GM18907 (cell line): Measurements from ENCODE around the gene KREMEN1.

Source experiments
- ATAC-seq: cut with Tn5 transposase; IDR thresholded peaks from one replicate; pipeline ENCODE4 v1.9.1; 2021; ENCODE audit warnings: mild to moderate bottlenecking, moderate library complexity; ENCODE audit not compliant: unreplicated experiment

Gene KREMEN1

DNA sequence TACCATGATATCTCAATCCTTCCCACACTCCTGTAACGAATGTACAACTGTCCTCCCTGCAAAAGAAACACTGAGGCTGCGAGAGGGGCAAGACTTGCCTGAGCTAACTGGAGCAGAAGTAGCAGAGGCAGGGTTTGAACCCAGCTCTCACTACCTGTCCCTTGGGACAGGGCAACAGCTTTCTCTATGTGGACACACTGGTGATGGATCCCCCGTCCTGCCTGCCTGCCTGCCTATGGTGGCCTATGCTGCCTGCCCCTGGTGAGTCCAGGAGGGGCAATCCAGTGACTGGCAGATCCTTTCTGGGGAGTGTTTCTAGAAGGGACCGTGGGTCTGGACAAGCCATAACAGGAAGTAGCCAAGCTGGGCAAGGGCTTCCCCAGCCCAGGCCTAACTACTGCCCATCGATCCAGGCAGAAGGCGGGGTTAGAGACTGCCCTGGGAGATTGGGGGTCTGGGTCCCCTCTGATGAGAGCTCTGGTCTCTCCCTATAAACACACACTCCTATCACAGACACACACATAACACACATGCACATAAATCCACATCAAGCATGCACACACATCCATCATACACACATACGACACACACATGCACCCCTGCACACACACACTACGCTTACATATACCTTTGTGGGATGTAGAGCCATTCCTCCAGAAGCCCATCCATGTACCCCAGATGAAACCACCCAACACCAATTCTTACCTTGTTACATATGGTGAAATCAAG, 131.8 kb downstream of the KREMEN1 start:
- ATAC-seq = no peak

DNA sequence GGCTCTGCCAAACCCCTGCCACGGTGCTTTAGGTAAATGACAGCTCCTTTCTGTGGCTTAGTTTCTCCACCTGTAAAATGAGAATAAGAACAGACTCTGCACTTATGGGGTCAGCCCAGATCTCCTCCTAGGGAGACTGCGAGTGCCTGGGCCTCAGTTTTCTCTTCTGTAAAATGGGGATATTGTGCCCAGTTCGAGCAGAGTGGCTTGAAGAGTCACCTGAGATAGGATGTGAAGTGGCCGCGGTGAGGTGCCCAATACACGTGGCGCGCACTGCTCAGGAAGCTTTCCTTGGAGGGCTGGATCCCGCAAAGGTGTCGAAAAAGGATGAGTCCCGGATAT, 132.4 kb downstream of the KREMEN1 start:
- ATAC-seq = no peak

DNA sequence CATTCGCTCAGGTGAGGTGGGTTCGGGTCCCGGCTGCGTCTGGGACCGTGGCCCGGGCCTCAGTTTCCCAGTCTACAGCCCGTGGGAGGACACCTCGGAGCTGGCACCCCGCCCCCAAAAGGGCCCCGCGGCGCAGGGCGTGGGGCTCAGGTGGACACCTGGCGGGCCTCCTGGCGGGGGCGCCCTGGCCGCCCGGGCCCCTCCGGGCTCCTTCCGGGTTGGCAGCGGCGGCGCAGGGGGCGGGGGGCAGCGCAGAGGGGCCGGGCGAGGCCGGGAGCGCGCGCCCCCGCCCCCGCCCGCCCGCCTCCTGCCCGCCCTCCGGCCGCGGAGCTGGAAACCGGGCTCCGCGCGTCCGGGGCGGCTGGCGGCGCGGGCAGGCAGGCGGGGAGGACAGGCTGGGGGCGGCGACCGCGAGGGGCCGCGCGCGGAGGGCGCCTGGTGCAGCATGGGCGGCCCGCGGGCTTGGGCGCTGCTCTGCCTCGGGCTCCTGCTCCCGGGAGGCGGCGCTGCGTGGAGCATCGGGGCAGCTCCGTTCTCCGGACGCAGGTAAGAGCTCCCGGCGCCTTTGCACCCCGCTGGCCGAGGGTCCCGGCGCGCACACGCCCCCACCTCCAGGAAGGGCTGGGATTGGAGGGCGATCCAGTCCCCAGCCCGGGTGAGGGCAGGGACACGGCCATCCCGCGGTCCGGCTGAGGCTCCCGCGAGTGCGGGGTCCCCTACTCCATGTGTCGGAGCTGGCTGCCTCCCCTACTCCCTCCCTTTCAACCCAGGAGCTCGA, 132.9 kb downstream of the KREMEN1 start, which contains the start of gene EMID1:
EMID1 (plus strand) TSS at position 303 of the 778 bp plus-strand sequence; CDS start at position 446, 143 bp downstream.
- no peak for ATAC-seq

DNA sequence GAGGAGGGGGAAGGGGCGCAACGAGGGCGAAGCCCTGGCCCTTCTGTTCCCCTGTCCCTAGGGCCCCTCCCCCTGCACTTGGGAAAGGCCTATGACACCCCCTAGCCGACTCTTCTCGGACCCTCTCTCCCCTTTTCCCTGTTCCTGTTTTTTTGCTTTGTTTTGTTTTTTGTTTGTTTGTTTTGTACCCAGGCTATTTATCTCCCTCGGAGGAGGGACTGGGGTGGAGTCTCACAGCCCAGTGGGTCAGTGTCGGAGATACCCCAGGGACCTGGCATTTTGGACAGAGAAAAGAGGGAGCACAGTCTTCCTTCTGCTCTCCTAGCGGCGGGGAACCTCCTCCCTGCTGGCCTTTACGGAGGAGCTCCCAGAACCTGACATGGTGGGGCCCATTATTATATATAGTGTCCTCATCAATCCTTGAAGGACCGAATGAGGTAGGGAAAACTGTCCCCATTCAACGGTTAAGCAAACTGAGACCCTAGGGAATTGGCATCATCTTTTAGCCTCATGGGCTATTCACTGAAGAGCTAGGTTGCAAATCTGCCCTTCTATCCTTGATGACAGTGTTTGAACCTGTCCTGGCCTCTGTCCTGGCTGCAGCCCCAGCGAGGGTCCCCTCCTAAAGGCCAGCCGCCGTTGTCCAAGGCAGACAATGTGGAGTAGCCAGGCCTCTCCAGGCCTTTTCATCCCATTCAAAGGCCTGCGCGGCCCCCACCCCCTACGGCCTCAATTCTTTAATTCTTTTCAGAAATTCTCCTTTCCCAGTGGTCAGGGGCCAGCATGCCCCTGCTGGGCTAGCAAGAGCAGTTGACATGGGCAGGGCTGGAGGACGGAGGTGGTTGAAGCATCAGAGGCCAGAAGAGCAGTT, 133.8 kb downstream of the KREMEN1 start:
- ATAC-seq = no peak

GRCh38 chr22:29207243-29207550, 134.4 kb downstream of the KREMEN1 start:
- no peak for ATAC-seq

DNA sequence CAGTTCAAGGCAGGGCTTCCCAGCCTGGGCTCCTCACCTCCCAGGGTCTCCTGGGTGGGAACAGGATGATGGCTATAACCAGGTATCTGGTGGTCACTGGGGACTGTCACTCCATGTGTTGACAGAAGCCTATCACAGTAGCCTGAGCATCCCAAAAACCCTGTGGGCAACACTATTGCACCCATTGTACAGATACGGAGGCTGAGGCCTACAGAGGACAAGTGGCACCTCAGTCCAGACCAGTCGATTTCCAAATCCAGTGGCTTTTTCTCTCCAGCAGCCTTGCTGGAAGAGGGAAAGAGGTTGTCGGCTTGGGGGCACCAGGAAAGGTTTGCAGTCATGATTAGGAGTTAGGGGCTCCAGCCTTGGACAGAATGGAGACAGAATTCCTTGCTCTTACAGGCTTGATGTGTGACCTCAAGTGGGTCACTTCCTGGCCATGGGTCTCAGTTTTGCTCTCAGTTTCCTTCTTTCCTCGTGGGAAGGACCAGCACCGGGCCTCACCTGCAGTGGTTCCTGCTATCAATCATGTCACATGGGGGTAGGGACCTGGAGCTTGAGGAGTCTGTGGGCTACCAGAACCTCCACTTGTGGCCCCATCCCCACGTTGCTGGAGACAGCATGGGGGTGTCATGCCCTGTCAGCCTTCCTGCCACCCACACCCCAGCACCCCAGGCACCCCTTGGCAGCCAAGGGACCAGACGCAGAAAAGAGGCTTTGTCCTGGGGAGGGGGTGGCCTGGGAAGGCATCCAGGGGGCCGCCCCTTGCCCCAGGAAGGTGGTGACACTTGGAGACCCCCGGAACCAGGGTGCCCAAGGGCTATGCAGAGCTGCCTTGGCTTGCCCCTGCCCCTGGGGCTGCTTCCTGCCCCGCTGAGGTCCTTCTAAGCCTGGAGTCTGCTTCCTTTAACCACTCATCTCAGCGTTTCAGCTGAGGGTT, 135.0 kb downstream of the KREMEN1 start:
- no peak for ATAC-seq

DNA sequence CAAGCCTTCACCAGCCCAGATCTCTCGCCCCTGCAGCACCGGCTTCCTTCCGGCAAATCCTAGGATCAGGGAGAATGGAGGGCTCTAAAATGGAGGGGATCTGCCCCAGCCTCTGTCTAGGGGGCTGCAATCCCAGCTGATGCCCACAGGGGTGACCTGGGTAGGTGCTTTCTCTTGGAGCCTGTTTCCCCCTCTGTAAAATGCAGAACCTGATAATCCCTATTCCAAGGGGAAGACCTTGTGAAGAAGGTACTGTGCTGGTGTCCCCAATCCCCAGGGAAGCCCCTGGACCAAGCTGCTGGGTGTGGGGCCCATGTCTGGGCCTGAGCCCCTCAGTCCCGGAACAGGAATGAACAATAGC, 135.6 kb downstream of the KREMEN1 start:
- ATAC-seq = no peak

- ATAC-seq = peak; percentile 33
These were observed 136.2 kb downstream of the KREMEN1 start for GRCh38 chr22:29208879-29209623.

GRCh38 chr22:29209624-29209929, 136.7 kb downstream of the KREMEN1 start:
- ATAC-seq = no peak

GRCh38 chr22:29211066-29211465, 138.2 kb downstream of the KREMEN1 start:
- no peak for ATAC-seq

DNA sequence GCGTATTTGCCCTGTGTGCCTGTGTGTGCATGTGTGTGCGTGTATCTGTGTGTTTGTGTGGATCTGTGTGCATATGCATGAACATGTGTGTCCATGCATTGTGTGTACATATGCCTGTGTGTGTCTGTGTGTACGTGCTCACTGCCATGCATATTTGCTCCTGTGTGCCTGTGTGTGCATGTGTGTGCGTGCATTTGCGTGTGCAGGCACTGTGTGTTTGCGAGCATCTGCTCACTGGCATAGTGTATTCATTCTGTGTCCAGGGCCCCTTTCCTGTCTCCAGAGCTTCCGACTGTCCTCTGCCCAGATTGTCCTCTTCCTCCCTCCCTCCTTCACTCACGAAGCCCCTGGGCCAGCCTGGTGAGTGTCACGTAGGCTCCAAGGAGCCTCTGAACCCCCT, 138.6 kb downstream of the KREMEN1 start:
- no peak for ATAC-seq

GRCh38 chr22:29212743-29213142, 139.9 kb downstream of the KREMEN1 start:
- ATAC-seq = no peak

DNA sequence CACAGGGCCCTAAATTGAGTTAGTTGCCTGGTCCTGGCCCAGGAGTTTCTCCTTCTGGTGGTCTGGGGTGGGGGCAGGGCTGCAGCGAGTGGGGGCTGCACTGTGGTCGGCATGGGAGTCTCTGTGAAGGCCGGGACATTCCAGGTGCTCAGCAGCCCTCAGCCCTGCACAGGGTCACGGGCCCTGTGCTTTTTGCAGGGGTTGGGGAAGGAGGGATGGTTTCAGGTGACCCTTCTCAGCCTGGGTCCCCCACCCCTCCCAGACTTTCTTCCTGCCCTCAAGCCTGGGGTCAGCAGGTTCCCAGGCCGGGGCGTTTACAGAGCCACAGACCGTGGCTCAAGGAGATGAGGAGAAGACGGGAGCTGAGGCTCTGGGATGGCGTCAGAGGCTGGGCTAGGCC, 140.7 kb downstream of the KREMEN1 start:
- ATAC-seq = no peak

- no peak for ATAC-seq
These were observed 141.4 kb downstream of the KREMEN1 start for GRCh38 chr22:29214232-29214631.

DNA sequence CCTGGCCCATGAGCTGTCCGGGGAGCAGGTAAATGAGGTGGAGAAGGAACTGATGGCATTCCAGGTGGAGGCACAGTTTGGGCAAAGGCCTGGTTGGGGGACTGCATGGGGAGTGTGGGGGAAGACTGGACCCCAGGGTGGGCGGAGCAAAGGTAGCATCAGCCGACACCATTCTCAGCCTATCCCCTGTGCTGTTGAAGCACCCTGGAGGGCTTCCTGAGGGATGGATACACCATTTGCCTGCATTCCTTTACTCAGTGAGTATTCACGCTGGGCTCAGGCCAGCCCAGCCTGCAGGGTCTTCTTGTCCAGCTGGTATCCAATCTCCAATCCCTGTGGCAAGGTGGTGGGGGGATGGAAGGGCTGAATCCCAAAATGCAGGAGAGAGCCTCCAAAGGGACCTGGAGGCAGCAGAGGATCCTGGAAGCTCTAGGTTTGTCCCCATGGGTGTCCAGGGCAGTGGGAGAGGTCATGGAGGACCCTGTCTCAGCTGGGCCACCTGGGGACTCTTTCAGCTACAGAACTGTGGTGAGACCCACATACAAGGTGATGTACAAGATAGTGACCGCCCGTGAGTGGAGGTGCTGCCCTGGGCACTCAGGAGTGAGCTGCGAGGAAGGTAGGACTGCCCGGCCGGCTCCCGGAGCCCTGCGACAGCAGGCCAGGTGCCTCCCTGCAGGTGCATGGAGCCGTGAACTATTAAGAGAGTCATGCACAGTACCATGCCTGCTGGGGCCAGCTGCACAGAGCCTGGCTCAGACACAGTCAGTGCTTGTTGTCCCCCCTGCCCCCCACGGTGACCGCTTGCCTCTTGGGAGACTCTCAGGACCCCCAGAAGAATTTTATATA, 142.4 kb downstream of the KREMEN1 start:
- ATAC-seq = no peak

GRCh38 chr22:29216011-29216872, 143.4 kb downstream of the KREMEN1 start:
- no peak for ATAC-seq

GRCh38 chr22:29216873-29217666, 144.2 kb downstream of the KREMEN1 start:
- ATAC-seq = no peak
